Measurements from ENCODE around the gene STOX2. TPM values are rescaled to one million over a fixed set of nuclear protein-coding genes. Genes with fewer than 3 reads are reported as not detected.

Gene STOX2
- total RNA-seq, 2 experiments from 2014 or later: not detected

- Mint-ChIP-seq H3K36me3 (ENCODE audit: low read depth) (no peaks in the 10 kb centered on the region), H3K27me3 (no peaks in the 10 kb centered on the region)
- POLR2A ChIA-PET: no interaction called here
Measured at GRCh38 chr4:183935355-183936005, 30.4 kb downstream of the STOX2 start.

GRCh38 chr4:183936047-183936446, 30.9 kb downstream of the STOX2 start:
- no peak overlapping the region for H3K4me3 Mint-ChIP-seq
- no peaks in the 10 kb centered on the region for H3K9me3 Mint-ChIP-seq
- H3K36me3 Mint-ChIP-seq (ENCODE audit: low read depth): no peaks in the 10 kb centered on the region
- ChIA-PET POLR2A (no interaction called here), CTCF (no interaction called here)
- H3K27me3 Mint-ChIP-seq: no peaks in the 10 kb centered on the region
- H3K4me1 Mint-ChIP-seq (ENCODE audit: low read depth): peaks cover 2% of the 10 kb centered on the region
- TF ChIP-seq CTCF (IDR thresholded peaks at IDR 0.05): no peak
- DNase-seq (no peak), ATAC-seq (no peak)
- intact Hi-C loops (cut with micrococcal nuclease): no loop called here
- H3K27ac Mint-ChIP-seq: no peak overlapping the region

More at GRCh38 chr4:183935355-183936005, 30.4 kb downstream of the STOX2 start:
- H3K27ac Mint-ChIP-seq: no peak overlapping the region
- peaks cover 2% of the 10 kb centered on the region for H3K4me1 Mint-ChIP-seq (ENCODE audit: low read depth)
- no peaks in the 10 kb centered on the region for H3K9me3 Mint-ChIP-seq
- no peak for ATAC-seq
- intact Hi-C loops (cut with micrococcal nuclease): no loop called here
- CTCF ChIA-PET: no interaction called here
- TF ChIP-seq CTCF (IDR thresholded peaks at IDR 0.05): no peak
- DNase-seq: no peak
- no peak overlapping the region for H3K4me3 Mint-ChIP-seq

GRCh38 chr4:183936574-183937345, 31.7 kb downstream of the STOX2 start:
- no peak for TF ChIP-seq CTCF (IDR thresholded peaks at IDR 0.05)
- Mint-ChIP-seq H3K27me3 (no peaks in the 10 kb centered on the region), H3K27ac (no peak overlapping the region), H3K9me3 (no peaks in the 10 kb centered on the region), H3K4me3 (no peak overlapping the region), H3K4me1 (ENCODE audit: low read depth) (peaks cover 2% of the 10 kb centered on the region), H3K36me3 (ENCODE audit: low read depth) (no peaks in the 10 kb centered on the region)
- DNase-seq: no peak
- intact Hi-C loops (cut with micrococcal nuclease): no loop called here
- CTCF ChIA-PET: interaction anchor here (1.1 kb wide), 1 partner anchor 11 kb away, joined by 3 read pairs; no protein-coding TSS in a partner anchor
- ATAC-seq: no peak
- POLR2A ChIA-PET: no interaction called here

- TF ChIP-seq CTCF (IDR thresholded peaks at IDR 0.05): no peak
- H3K27ac Mint-ChIP-seq: no peak overlapping the region
- DNase-seq (no peak), ATAC-seq (no peak)
- peaks cover 2% of the 10 kb centered on the region for H3K4me1 Mint-ChIP-seq (ENCODE audit: low read depth)
- intact Hi-C loops (cut with micrococcal nuclease): no loop called here
- peaks cover 2% of the 10 kb centered on the region for H3K27me3 Mint-ChIP-seq
- no peak overlapping the region for H3K4me3 Mint-ChIP-seq
- POLR2A ChIA-PET: no interaction called here
- H3K36me3 Mint-ChIP-seq (ENCODE audit: low read depth): no peaks in the 10 kb centered on the region
- no peaks in the 10 kb centered on the region for H3K9me3 Mint-ChIP-seq
- CTCF ChIA-PET: no interaction called here
Measured at GRCh38 chr4:183940864-183941263, 35.8 kb downstream of the STOX2 start.

- Mint-ChIP-seq H3K36me3 (ENCODE audit: low read depth) (no peaks in the 10 kb centered on the region), H3K4me1 (ENCODE audit: low read depth) (no peaks in the 10 kb centered on the region), H3K27me3 (peaks cover 2% of the 10 kb centered on the region), H3K4me3 (no peak overlapping the region), H3K9me3 (no peaks in the 10 kb centered on the region), H3K27ac (no peak overlapping the region)
- ChIA-PET POLR2A (no interaction called here), CTCF (no interaction called here)
- no peak for DNase-seq
- ATAC-seq: no peak
- intact Hi-C loops (cut with micrococcal nuclease): no loop called here
- no peak for TF ChIP-seq CTCF (IDR thresholded peaks at IDR 0.05)
Measured at GRCh38 chr4:183941964-183942363, 36.9 kb downstream of the STOX2 start.

Data from activated CD8-positive, alpha-beta T cell treated with anti-CD3 and anti-CD28 coated beads for 36 hours (primary cell).